ENCODE measurements around the gene CD300C.
"Not testable (repeated sequence)": the region's sequence is repeated elsewhere in the genome, so short reads cannot be mapped to it uniquely, and the experiment has no call there.

The CD300C gene

DNA sequence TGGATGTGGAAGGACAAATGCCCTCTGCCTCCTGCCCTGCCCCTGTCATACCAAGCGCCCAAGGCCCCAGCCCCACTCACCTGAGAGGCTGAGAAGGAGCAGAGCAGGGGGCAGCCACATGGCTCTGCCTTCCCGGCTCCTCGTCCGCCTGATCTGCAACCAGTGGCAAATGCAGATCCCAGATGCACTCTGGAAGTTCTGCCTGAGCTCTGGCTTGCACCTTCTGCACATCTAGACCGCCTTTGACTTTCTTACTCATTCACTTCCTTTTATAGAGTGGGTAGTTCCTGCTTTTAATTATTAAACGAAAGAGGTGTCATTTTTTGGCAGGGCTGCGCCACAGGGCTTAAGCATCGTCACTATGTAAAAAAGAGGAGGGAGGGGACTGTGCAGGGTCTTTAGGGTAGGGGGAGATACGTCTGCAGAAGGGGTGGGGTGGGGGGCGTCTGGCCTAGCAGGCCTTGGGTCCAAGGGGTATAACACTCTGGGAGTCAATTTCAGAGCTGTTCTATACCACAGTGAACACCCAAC, 14.6 kb downstream of the CD300C start, which contains the start of gene CD300LB:
CD300LB (minus strand) TSS at position 245 of the 531 bp plus-strand sequence; CDS start at position 120, 125 bp downstream.
- no peak for DNase-seq (ENCODE audit: low read depth in 2 of 2)

GRCh38 chr17:74530831-74531150, 15.1 kb downstream of the CD300C start:
- DNase-seq (ENCODE audit: low read depth in 2 of 2), result no peak

GRCh38 chr17:74529243-74529642, 16.7 kb downstream of the CD300C start:
- DNase-seq (ENCODE audit: low read depth in 2 of 2), result no peak

DNA sequence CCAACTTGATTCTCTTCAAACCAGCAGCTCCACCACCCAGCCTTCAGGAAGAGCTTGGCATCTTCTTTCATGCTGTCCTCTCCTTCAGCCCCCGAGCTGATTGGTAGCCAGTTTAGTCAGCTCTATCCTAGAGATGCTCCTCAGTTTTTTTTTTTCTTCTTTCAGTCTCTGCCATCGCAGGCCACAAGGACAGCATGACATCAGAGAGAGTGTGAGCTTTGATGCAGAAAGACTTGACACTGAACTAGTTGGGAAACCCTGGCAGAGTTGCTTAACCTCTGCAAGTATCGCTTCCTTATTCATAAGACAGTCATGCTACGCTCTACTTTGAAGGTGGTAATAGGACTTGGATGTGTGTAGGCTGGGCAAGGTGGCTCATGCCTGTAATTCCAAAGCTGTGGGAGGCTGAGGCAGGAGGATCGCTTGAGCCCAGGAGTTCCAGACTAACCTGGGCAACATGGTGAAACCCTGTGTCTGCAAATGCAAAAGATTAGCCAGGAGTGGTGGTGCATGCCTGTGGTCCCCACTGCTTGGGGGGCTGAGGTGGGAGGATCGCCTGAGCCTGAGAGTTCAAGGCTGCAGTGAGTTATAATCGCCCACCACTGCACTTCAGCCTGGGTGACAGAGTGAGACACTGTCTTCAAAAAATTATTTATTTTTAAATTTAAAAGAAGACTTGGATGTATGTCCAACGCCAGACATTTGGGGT, 17.3 kb downstream of the CD300C start:
- DNase-seq (ENCODE audit: low read depth in 2 of 2), result no peak

GRCh38 chr17:74527756-74528155, 18.2 kb downstream of the CD300C start:
- DNase-seq (ENCODE audit: low read depth in 2 of 2), result no peak

DNA sequence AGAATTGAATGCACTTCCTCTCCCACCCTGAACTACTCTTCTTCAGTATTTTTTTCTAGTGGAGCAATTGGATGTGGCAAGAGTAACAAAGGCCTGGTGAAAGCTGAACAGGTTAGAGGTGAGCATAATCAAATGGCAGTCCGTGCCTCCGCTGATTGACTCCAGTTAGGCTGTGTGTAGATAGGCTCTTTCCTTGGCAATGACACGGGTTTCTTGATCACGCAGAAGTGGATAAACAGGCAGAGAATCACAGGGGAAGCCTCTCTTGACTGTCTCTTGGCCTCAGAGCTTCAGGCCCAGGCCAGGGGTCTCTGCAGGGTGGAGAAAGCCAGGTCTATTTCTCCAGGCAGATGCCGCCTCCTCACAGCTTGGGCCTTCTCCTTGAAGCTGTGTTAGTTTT, 18.8 kb downstream of the CD300C start:
- no peak for DNase-seq (ENCODE audit: low read depth in 2 of 2)

DNA sequence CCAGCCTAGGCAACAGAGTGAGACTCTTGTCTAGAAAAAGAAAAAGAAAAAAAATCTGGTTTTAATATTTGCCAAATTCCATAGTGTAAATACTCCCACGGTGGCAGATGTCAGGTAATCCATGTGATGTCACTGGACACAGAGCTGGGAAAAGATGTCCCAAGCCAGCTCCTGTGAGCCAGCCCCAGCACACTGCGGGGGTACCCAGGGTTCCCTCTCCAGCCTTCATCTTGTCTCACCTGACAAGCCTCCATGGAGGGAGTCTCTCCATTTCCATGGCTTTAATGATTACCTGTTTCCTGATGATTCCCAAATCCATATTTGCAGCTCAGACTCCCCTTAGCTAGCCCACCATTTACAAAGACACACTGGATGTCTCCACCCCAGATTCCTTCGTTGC, 19.2 kb downstream of the CD300C start:
- DNase-seq (ENCODE audit: low read depth in 2 of 2), result no peak

DNA sequence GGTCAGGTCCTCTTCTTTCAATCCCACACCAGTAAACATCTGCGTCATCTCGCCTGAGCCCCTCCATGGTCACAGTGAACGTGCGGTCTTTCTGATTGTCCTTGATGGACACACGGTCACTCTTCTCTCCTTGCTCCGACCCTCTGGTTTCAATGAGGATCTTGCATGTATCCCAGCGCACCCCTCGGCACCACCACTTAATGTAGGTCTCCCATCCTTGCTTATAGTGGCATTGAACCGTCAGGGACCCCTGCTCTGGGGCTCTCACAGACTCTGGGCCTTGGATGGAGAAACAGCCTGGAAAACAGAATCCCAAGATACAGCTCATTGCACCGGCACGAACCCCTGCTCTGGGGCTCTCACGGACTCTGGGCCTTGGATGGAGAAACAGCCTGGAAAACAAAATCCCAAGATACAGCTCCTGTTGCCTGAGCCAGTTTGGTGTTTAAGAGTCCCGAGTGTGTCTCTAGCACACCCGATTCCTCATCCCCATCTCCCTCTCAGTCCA, 20.1 kb downstream of the CD300C start:
- no peak for DNase-seq (ENCODE audit: low read depth in 2 of 2)

GRCh38 chr17:74525465-74525725, 20.5 kb downstream of the CD300C start:
- no peak for DNase-seq (ENCODE audit: low read depth in 2 of 2)

DNA sequence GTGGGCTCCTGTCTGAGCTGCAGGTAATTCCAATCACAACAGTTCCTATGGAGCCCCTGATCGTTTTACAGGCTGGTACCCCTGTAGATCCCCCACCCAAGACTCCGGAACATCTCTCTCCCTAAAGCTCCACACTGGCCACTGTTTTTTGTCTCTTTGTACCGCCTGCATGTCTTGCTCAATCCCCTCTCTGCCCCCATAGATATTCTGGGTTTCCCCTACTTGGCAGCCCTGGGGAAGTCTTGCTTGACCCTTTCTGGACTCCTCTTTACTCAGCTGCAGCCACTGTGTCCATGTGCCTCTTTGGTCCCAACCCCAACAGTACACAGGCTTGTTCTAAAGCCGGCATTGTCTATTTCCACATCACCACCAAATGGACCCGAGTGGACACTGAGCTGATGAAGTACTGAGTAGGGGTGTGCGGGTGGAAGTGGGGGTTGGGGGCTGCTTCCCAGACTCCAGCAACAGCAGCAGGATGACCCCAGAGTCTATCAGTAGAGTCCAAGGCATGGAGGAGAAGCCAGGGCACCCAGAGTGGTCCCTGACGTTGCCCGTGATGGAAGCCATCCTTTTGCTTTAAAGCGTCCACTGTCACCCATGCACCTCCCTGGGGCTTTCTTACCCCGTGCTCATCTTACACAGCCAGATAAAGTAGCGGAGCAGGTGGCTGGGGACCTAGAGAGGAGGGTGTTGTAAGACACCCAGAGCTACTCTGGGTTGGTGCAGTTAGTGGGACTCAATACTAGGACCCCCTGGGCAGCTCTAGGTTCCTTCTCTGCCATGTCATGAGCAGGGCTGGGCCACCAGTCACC, 21.1 kb downstream of the CD300C start:
- DNase-seq (ENCODE audit: low read depth in 2 of 2), result no peak

- DNase-seq (ENCODE audit: low read depth in 2 of 2), result no peak
These were observed 22.6 kb downstream of the CD300C start for GRCh38 chr17:74523308-74523707.

- DNase-seq (ENCODE audit: low read depth in 2 of 2), result no peak
These were observed 23.4 kb downstream of the CD300C start for GRCh38 chr17:74522381-74523105.

DNA sequence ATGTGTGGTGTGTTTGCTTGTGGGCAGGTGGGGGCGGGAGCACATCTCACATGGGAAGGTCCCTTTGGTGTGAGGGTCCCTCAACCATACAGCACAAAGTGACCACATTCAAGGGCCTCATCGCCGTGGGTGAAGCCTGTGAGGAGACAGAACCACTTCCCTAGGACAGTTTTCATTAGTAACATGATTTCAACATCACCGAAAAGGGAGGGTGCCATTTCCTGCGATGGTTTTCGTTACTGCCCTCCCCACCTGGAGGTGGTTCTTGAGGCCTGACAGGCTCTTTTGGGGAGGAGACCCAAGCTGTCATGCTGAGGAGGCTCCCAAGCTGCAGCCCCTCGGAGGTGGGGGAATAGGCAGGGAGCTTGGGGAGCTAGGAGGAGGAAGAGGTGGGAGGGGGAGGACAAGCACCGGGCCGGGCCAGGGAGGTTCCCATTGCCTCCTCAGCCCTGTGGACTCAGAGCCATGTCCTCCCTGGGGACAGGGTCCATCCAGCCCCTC, 24.2 kb downstream of the CD300C start:
- no peak for DNase-seq (ENCODE audit: low read depth in 2 of 2)

DNA sequence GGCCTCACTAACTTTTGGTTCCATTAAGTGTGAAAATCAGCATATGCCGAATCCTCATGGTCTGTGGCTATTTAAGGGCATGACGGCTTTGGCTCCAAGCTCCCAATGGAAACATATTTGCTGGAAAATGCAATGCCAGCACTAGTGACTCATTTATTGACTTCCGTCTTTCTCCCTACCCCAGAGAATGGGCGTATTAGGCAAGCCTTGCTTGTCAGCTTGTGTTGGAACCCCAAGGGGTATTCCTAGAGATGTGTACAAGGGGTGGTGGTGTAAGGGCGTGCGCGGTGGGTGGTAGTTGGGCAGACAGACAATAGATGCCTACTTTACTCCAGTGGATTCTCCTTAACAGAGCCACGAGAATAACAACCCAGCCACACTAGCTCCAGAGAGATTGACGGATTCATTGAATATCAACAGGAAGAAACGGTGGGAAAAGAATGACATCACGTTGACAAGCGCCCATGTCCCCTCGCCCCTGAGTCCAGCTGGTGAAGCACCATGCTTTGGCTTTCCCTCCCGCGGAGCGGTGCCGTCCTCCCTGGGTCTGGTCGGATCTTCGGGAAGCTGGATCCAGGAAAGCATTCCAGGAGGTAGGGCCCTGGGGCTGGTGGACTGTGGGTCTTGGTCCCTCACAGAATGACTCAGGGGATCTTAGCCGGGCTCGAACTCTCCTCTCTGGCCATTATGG, 25.0 kb downstream of the CD300C start:
- DNase-seq (ENCODE audit: low read depth in 2 of 2), result no peak

- no peak for DNase-seq (ENCODE audit: low read depth in 2 of 2)
These were observed 25.9 kb downstream of the CD300C start for GRCh38 chr17:74520016-74520434.

GRCh38 chr17:74518413-74518981, 27.4 kb downstream of the CD300C start:
- not testable (repeated sequence) for DNase-seq (ENCODE audit: low read depth in 2 of 2)

DNA sequence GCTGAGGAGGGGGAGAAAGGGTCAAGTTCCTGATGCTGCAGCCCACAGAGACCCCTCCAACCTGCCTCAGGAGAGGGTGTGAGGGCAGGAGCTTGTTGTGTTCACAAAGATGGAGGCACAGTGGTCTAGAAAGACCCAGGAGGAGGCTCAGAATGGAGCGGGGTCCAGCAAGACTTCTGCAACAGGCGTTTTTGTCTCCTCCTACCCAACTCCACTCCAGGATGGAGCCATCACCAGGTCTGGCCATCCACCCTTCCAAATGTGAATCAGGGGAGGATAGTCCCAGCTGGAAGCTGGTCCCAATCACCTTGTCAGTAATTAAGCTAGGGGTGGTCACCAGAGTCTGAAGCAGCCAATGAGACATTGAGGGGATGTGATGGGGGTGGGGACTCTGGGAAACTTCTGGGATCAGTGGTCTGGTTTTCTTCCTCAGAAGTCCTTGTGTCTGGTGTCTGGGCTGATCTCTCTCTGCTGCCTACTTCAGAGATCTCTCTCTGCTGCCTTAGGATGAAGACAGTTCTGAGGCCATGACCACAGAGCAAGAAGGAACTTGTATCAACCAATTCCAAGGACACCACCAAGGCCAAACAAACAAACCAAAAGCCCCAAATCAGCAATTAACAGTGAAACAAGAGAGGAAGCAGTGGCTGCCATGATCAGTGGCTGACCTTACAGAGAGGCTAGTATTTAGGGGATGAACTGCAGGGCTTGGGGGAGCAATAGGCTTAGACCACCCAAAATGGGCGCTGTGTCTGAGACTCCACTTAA, 29.2 kb downstream of the CD300C start:
- no peak for DNase-seq (ENCODE audit: low read depth in 2 of 2)

GRCh38 chr17:74515941-74516340, 30.0 kb downstream of the CD300C start:
- no peak for DNase-seq (ENCODE audit: low read depth in 2 of 2)

- DNase-seq (ENCODE audit: low read depth in 2 of 2), result peak in 1 of 2 donors; percentile 13
These were observed 31.1 kb downstream of the CD300C start for GRCh38 chr17:74514632-74515334.

Measured in stimulated activated CD8-positive, alpha-beta memory T cell treated with anti-CD3 and anti-CD28 coated beads, Interleukin-7, amount 100 ng/mL, for 4 hours (primary cell).